BLaER1 treated with 17β-estradiol and CSF1 and Interleukin-3, amounts not matched to agents 10 nM and 100 nM (cell line): ENCODE measurements around the gene EPM2AIP1.
"Not testable (repeated sequence)": the region's sequence is repeated elsewhere in the genome, so short reads cannot be mapped to it uniquely, and the experiment has no call there.

Source experiments
- H3K27ac ChIP-seq, 11 experiments: shearing (Covaris generic); formaldehyde crosslinking; 2 replicates each; pipeline ENCODE4 v1.8.1; 2022
- H3K27me3 ChIP-seq, 11 experiments: shearing (Covaris generic); formaldehyde crosslinking; 2 replicates each; pipeline ENCODE4 v1.8.1; 2022
- H3K36me3 ChIP-seq, 11 experiments: shearing (Covaris generic); formaldehyde crosslinking; 2 replicates each; pipeline ENCODE4 v1.8.1; 2022
- H3K4me1 ChIP-seq, 10 experiments: shearing (Covaris generic); formaldehyde crosslinking; 2 replicates each; pipeline ENCODE4 v1.8.1; 2022
- H3K4me2 ChIP-seq, 11 experiments: shearing (Covaris generic); formaldehyde crosslinking; 2 replicates each; pipeline ENCODE4 v1.8.1; 2022
- H3K4me3 ChIP-seq, 10 experiments: shearing (Covaris generic); formaldehyde crosslinking; 2 replicates each; pipeline ENCODE4 v1.8.1; 2022
- H3K9ac ChIP-seq, 11 experiments: shearing (Covaris generic); formaldehyde crosslinking; 2 replicates each; pipeline ENCODE4 v1.8.1; 2022
- H3K9me3 ChIP-seq, 11 experiments: shearing (Covaris generic); formaldehyde crosslinking; replicated peaks in 1 of 11; 2 replicates each; pipeline ENCODE4 v1.8.1; 2022
- H4K20me1 ChIP-seq, 11 experiments: shearing (Covaris generic); formaldehyde crosslinking; 2 replicates each; pipeline ENCODE4 v1.8.1; 2022
- Cebpa-rat ChIP-seq, 11 experiments: shearing (Covaris generic); IDR thresholded peaks; 2 replicates each; pipeline ENCODE4 v1.8.1; 2022

EPM2AIP1 gene

GRCh38 chr3:36964817-36965216 is 28.1 kb downstream of the EPM2AIP1 start:
- Histone ChIP-seq H3K27me3 (no peaks in the 10 kb centered on the region), H3K4me3 (no peak overlapping the region), H3K27ac (peak overlapping the region in 4 of 11 experiments; percentile 9 to 70 (median 28); a peak in 5 of 22 replicates), H3K36me3 (no peaks in the 10 kb centered on the region), H3K9ac (no peak overlapping the region), H3K4me1 (peaks cover 18 to 36% (median 25%) of the 10 kb centered on the region in 10 experiments), H3K9me3 (peaks cover 0 to 14% (median 7%) of the 10 kb centered on the region in 11 experiments; a peak in 8 of 22 replicates), H3K4me2 (peak overlapping the region in 7 of 11 experiments; percentile 19 to 60 (median 49); a peak in 11 of 22 replicates), H4K20me1 (no peaks in the 10 kb centered on the region)
- no peak for TF ChIP-seq Cebpa-rat (IDR thresholded peaks at IDR 0.05)

GRCh38 chr3:36964331-36964730 is 28.6 kb downstream of the EPM2AIP1 start:
- no peak for TF ChIP-seq Cebpa-rat (IDR thresholded peaks at IDR 0.05)
- H3K36me3 ChIP-seq = no peaks in the 10 kb centered on the region
- H3K9me3 ChIP-seq = peaks cover 0 to 14% (median 7%) of the 10 kb centered on the region in 11 experiments; a peak in 8 of 22 replicates
- peak overlapping the region in 2 of 11 experiments; percentile 35 to 70; a peak in 3 of 22 replicates for H3K27ac ChIP-seq
- peaks cover 14 to 32% (median 20%) of the 10 kb centered on the region in 10 experiments for H3K4me1 ChIP-seq
- no peak overlapping the region for H3K9ac ChIP-seq
- H3K4me3 ChIP-seq = no peak overlapping the region
- H4K20me1 ChIP-seq = no peaks in the 10 kb centered on the region
- H3K27me3 ChIP-seq = no peaks in the 10 kb centered on the region
- H3K4me2 ChIP-seq = peak overlapping the region in 5 of 11 experiments; percentile 19 to 60 (median 49); a peak in 8 of 22 replicates

- not testable (repeated sequence) for H3K9ac ChIP-seq, H3K36me3 ChIP-seq, H3K27me3 ChIP-seq, H3K27ac ChIP-seq, H4K20me1 ChIP-seq, H3K4me2 ChIP-seq, H3K4me3 ChIP-seq
- Histone ChIP-seq H3K4me1 (peaks cover 6 to 28% (median 16%) of the 10 kb centered on the region in 10 experiments; a peak in 15 of 20 replicates), H3K9me3 (peaks cover 0 to 14% (median 7%) of the 10 kb centered on the region in 11 experiments; a peak in 8 of 22 replicates)
These were observed 29.9 kb downstream of the EPM2AIP1 start for GRCh38 chr3:36963008-36963407.

- peaks cover 8 to 35% (median 25%) of the 10 kb centered on the region in 10 experiments; a peak in 15 of 20 replicates for H3K4me1 ChIP-seq
- H3K27ac ChIP-seq = no peak overlapping the region
- H3K4me3 ChIP-seq = no peak overlapping the region
- no peaks in the 10 kb centered on the region for H3K36me3 ChIP-seq
- H3K27me3 ChIP-seq = no peaks in the 10 kb centered on the region
- no peak overlapping the region for H3K4me2 ChIP-seq
- H4K20me1 ChIP-seq = no peaks in the 10 kb centered on the region
- peaks cover 0 to 14% (median 7%) of the 10 kb centered on the region in 11 experiments; a peak in 8 of 22 replicates for H3K9me3 ChIP-seq
- no peak overlapping the region; a peak in 1 of 22 replicates for H3K9ac ChIP-seq
- no peak for TF ChIP-seq Cebpa-rat (IDR thresholded peaks at IDR 0.05)
These were observed 32.4 kb downstream of the EPM2AIP1 start for GRCh38 chr3:36960502-36960901.

GRCh38 chr3:36959821-36960220 is 33.1 kb downstream of the EPM2AIP1 start:
- Histone ChIP-seq H3K9me3 (peaks cover 0 to 14% (median 7%) of the 10 kb centered on the region in 11 experiments; a peak in 8 of 22 replicates), H3K4me3 (no peak overlapping the region), H3K9ac (no peak overlapping the region; a peak in 1 of 22 replicates), H3K4me2 (no peak overlapping the region), H3K27me3 (no peaks in the 10 kb centered on the region), H3K4me1 (peaks cover 3 to 29% (median 19%) of the 10 kb centered on the region in 10 experiments; a peak in 15 of 20 replicates), H3K27ac (no peak overlapping the region), H3K36me3 (no peaks in the 10 kb centered on the region), H4K20me1 (no peaks in the 10 kb centered on the region)
- no peak for TF ChIP-seq Cebpa-rat (IDR thresholded peaks at IDR 0.05)

- Histone ChIP-seq H3K9ac (no peak overlapping the region), H3K4me1 (peaks cover 0 to 18% (median 13%) of the 10 kb centered on the region in 10 experiments; a peak in 13 of 20 replicates), H3K36me3 (no peaks in the 10 kb centered on the region), H4K20me1 (no peaks in the 10 kb centered on the region), H3K9me3 (no peaks in the 10 kb centered on the region), H3K27me3 (no peaks in the 10 kb centered on the region), H3K27ac (peak overlapping the region in 6 of 11 experiments; percentile 5 to 46 (median 20); a peak in 6 of 22 replicates), H3K4me3 (no peak overlapping the region), H3K4me2 (peak overlapping the region in 7 of 11 experiments; percentile 1 to 35 (median 27); a peak in 10 of 22 replicates)
- no peak for TF ChIP-seq Cebpa-rat (IDR thresholded peaks at IDR 0.05)
These were observed 34.9 kb downstream of the EPM2AIP1 start for GRCh38 chr3:36957862-36958686.

GRCh38 chr3:36957063-36957462 is 35.9 kb downstream of the EPM2AIP1 start:
- H3K4me3 ChIP-seq = no peak overlapping the region
- peak overlapping the region in 4 of 11 experiments; percentile 5 to 45 (median 21); a peak in 1 of 22 replicates for H3K27ac ChIP-seq
- no peaks in the 10 kb centered on the region for H3K9me3 ChIP-seq
- H3K27me3 ChIP-seq = no peaks in the 10 kb centered on the region
- no peaks in the 10 kb centered on the region for H3K36me3 ChIP-seq
- H3K9ac ChIP-seq = no peak overlapping the region
- H3K4me1 ChIP-seq = peaks cover 0 to 18% (median 13%) of the 10 kb centered on the region in 10 experiments; a peak in 13 of 20 replicates
- TF ChIP-seq Cebpa-rat (IDR thresholded peaks at IDR 0.05) = no peak
- no peaks in the 10 kb centered on the region for H4K20me1 ChIP-seq
- peak overlapping the region in 3 of 11 experiments; percentile 29 to 35 (median 31); a peak in 1 of 22 replicates for H3K4me2 ChIP-seq

- H3K27ac ChIP-seq = no peak overlapping the region
- no peaks in the 10 kb centered on the region for H3K36me3 ChIP-seq
- no peaks in the 10 kb centered on the region for H3K9me3 ChIP-seq
- no peaks in the 10 kb centered on the region for H4K20me1 ChIP-seq
- H3K27me3 ChIP-seq = no peaks in the 10 kb centered on the region
- H3K4me1 ChIP-seq = peaks cover 0 to 18% (median 13%) of the 10 kb centered on the region in 10 experiments; a peak in 13 of 20 replicates
- H3K4me3 ChIP-seq = no peak overlapping the region
- no peak overlapping the region for H3K4me2 ChIP-seq
- H3K9ac ChIP-seq = no peak overlapping the region
- TF ChIP-seq Cebpa-rat (IDR thresholded peaks at IDR 0.05) = no peak
These were observed 36.8 kb downstream of the EPM2AIP1 start for GRCh38 chr3:36956155-36956554.

- Histone ChIP-seq H4K20me1 (no peaks in the 10 kb centered on the region), H3K4me1 (peaks cover 0 to 18% (median 13%) of the 10 kb centered on the region in 10 experiments; a peak in 13 of 20 replicates), H3K4me2 (no peak overlapping the region), H3K9me3 (peaks cover 0 to 7% (median 1%) of the 10 kb centered on the region in 11 experiments; a peak in 11 of 22 replicates), H3K27ac (no peak overlapping the region), H3K27me3 (no peaks in the 10 kb centered on the region), H3K4me3 (no peak overlapping the region), H3K36me3 (no peaks in the 10 kb centered on the region), H3K9ac (no peak overlapping the region)
- TF ChIP-seq Cebpa-rat (IDR thresholded peaks at IDR 0.05) = no peak
These were observed 38.3 kb downstream of the EPM2AIP1 start for GRCh38 chr3:36954452-36955134.

GRCh38 chr3:36947814-36948213 is 45.1 kb downstream of the EPM2AIP1 start:
- not testable (repeated sequence) for H3K4me2 ChIP-seq, H3K4me3 ChIP-seq, H3K27ac ChIP-seq, H3K9ac ChIP-seq, H4K20me1 ChIP-seq, H3K36me3 ChIP-seq, H3K27me3 ChIP-seq
- H3K9me3 ChIP-seq = peaks cover 28 to 52% (median 47%) of the 10 kb centered on the region in 11 experiments
- H3K4me1 ChIP-seq = peaks cover 3 to 15% (median 8%) of the 10 kb centered on the region in 10 experiments; a peak in 16 of 20 replicates
